ENCODE results near the gene G3BP2. TPM values are rescaled to one million over a fixed set of nuclear protein-coding genes. Genes with fewer than 3 reads are reported as not detected.

Gene G3BP2
- total and polyA plus RNA-seq, 9 of the 15 experiments (the other 6 are each of a cell fraction or from before 2014, with no cell fraction given): 25.2 to 222 (median 130) TPM

DNA sequence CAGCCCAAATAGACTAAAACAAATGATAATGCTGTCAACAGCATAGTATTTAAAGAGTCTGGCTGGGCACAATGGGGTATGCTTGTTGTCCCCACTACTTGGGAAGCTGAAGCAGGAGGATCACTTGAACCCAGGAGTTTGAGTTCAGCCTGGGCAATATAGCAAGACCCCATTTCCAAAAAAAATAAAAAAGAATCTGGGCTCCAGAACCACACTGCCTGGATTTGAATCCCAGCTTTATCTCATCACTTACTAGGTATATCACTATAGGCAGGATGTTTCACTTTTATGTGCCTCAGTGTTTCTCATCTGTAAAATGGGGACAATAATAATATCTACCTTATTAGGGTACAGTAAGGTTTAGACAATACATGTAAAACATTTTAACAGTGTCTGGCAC, 5.3 kb upstream of the G3BP2 start (continued):
- TF ChIP-seq, protein P1, sequence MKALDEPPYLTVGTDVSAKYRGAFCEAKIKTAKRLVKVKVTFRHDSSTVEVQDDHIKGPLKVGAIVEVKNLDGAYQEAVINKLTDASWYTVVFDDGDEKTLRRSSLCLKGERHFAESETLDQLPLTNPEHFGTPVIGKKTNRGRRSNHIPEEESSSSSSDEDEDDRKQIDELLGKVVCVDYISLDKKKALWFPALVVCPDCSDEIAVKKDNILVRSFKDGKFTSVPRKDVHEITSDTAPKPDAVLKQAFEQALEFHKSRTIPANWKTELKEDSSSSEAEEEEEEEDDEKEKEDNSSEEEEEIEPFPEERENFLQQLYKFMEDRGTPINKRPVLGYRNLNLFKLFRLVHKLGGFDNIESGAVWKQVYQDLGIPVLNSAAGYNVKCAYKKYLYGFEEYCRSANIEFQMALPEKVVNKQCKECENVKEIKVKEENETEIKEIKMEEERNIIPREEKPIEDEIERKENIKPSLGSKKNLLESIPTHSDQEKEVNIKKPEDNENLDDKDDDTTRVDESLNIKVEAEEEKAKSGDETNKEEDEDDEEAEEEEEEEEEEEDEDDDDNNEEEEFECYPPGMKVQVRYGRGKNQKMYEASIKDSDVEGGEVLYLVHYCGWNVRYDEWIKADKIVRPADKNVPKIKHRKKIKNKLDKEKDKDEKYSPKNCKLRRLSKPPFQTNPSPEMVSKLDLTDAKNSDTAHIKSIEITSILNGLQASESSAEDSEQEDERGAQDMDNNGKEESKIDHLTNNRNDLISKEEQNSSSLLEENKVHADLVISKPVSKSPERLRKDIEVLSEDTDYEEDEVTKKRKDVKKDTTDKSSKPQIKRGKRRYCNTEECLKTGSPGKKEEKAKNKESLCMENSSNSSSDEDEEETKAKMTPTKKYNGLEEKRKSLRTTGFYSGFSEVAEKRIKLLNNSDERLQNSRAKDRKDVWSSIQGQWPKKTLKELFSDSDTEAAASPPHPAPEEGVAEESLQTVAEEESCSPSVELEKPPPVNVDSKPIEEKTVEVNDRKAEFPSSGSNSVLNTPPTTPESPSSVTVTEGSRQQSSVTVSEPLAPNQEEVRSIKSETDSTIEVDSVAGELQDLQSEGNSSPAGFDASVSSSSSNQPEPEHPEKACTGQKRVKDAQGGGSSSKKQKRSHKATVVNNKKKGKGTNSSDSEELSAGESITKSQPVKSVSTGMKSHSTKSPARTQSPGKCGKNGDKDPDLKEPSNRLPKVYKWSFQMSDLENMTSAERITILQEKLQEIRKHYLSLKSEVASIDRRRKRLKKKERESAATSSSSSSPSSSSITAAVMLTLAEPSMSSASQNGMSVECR (CRISPR knock-in tag; IDR thresholded peaks at IDR 0.05): no peak
- TF ChIP-seq CTBP1 (IDR thresholded peaks at IDR 0.05; ENCODE audit: borderline replicate concordance): no peak
- TF ChIP-seq EP400 (IDR thresholded peaks at IDR 0.05): no peak
- TF ChIP-seq HDAC2 (IDR thresholded peaks at IDR 0.05): peak; percentile 75; the same call in 1 of the 2 replicates
- TF ChIP-seq SMC3 (conservative IDR thresholded peaks at IDR 0.05; ENCODE audit: insufficient read depth, low read depth, low read length): no peak
- no peak for TF ChIP-seq ERF (CRISPR knock-in tag; IDR thresholded peaks at IDR 0.05)
- TF ChIP-seq PTRF (tag; IDR thresholded peaks at IDR 0.05): no peak
- no peak for TF ChIP-seq ZNF133 (CRISPR knock-in tag; IDR thresholded peaks at IDR 0.05)

Measured in K562 (cell line).